CD4-positive, alpha-beta T cell (primary cell): ENCODE data around the gene EYA2. TPM values are rescaled to one million over a fixed set of nuclear protein-coding genes. Genes with fewer than 3 reads are reported as not detected.

Experiments used
- ATAC-seq: fragments of 200-7000 bp; cut with Tn5 transposase; one replicate; pipeline ENCODE4 v1.10.0; 2022; ENCODE audit warnings: mild to moderate bottlenecking; ENCODE audit not compliant: poor library complexity
- CTCF ChIA-PET: fragments of 350-600 bp; sonication (Branson Sonifier 250); formaldehyde crosslinking; loops from one replicate; lab custom pipeline; 2021; ENCODE audit warnings: antibody characterized with exemption, inconsistent platforms; lab: Charles Lee
- POLR2A ChIA-PET: fragments of 350-600 bp; sonication (Branson Sonifier 250); formaldehyde crosslinking; loops from one replicate; lab custom pipeline; 2021; ENCODE audit warnings: antibody characterized with exemption, inconsistent platforms; lab: Charles Lee
- DNase-seq, 14 experiments: peaks; one replicate each; pipeline ENCODE4 v3.0.0-alpha.2; 2013 to 2020; ENCODE audit warnings: mixed read lengths in 2 of 14
- H3K27ac ChIP-seq, 2 donors: one replicate each; pipeline versions ENCODE4 v1.5.1 to v1.7.0; 2013; ENCODE audit warnings: low read length in 2 of 2, low read depth in 1 of 2, mild to moderate bottlenecking in 1 of 2
- H3K27me3 ChIP-seq, 2 experiments: 1 replicate in 1 of 2; 2 replicates in 1 of 2; pipeline versions ENCODE4 v1.6.1 to v1.7.0; 2013; ENCODE audit warnings: low read length in 2 of 2, control low read depth in 1 of 2, mild to moderate bottlenecking in 1 of 2, moderate library complexity in 1 of 2; ENCODE audit not compliant: insufficient read depth in 2 of 2, control insufficient read depth in 1 of 2
- H3K36me3 ChIP-seq: one replicate; pipeline ENCODE4 v1.6.1; 2013; ENCODE audit warnings: low read length, control low read depth; ENCODE audit not compliant: insufficient read depth
- H3K4me1 ChIP-seq: one replicate; pipeline ENCODE4 v1.6.1; 2013; ENCODE audit warnings: low read length, control low read depth; ENCODE audit not compliant: insufficient read depth
- H3K4me3 ChIP-seq: one replicate; pipeline ENCODE4 v1.5.1; 2013; ENCODE audit warnings: mild to moderate bottlenecking, low read length, moderate library complexity
- H3K9me3 ChIP-seq, 2 experiments: 1 replicate in 1 of 2; 2 replicates in 1 of 2; pipeline versions ENCODE4 v1.6.1 to v1.7.0; 2013; ENCODE audit warnings: low read length in 2 of 2, mild to moderate bottlenecking in 2 of 2, control low read depth in 1 of 2, moderate library complexity in 1 of 2; ENCODE audit not compliant: control insufficient read depth in 1 of 2, insufficient read depth in 1 of 2
- H3K27ac Mint-ChIP-seq: one replicate; pipeline ENCODE4 v1.8.0; 2020; ENCODE audit warnings: mixed read lengths
- H3K27me3 Mint-ChIP-seq: one replicate; pipeline ENCODE4 v1.8.0; 2021; ENCODE audit warnings: mixed read lengths
- H3K36me3 Mint-ChIP-seq: one replicate; pipeline ENCODE4 v1.8.0; 2021; ENCODE audit warnings: low read depth, mixed read lengths
- H3K4me1 Mint-ChIP-seq: one replicate; pipeline ENCODE4 v1.8.0; 2021; ENCODE audit warnings: low read depth, mixed read lengths
- H3K4me3 Mint-ChIP-seq: one replicate; pipeline ENCODE4 v1.8.0; 2020; ENCODE audit warnings: mild to moderate bottlenecking, mixed read lengths
- H3K9me3 Mint-ChIP-seq: one replicate; pipeline ENCODE4 v1.8.0; 2020; ENCODE audit warnings: mixed read lengths
- intact Hi-C, 2 experiments: fragments of 100-400 bp; cut with DNase I in 1 of 2; cut with micrococcal nuclease in 1 of 2; formaldehyde crosslinking; loops; one replicate each; pipeline versions ENCODE4 v1.15.1 to v1.9.0; 2023 to 2025; cut with DNase I, micrococcal nuclease
- microRNA-seq: library from miRNA; unstranded; fragments of <30 nt; microRNA quantifications from one replicate; pipeline ENCODE4 v1.2.0, GENCODE V29; 2021; ENCODE audit warnings: borderline microRNAs expressed, borderline replicate concordance
- total RNA-seq, 174 experiments: library from RNA in 2 of 174; stranded (reverse) in 2 of 174; gene quantifications; one replicate each; pipeline ENCODE4 v1.2.3 and lab custom pipeline; 2021 to 2026
- TF ChIP-seq, protein P1 (sequence below): fragments of 200-600 bp; IDR thresholded peaks from one replicate; pipeline ENCODE4 v1.8.0; 2022; ENCODE audit warnings: antibody characterized with exemption, mild to moderate bottlenecking

EYA2 gene
- total RNA-seq, 2 experiments from 2014 or later: not detected

DNA sequence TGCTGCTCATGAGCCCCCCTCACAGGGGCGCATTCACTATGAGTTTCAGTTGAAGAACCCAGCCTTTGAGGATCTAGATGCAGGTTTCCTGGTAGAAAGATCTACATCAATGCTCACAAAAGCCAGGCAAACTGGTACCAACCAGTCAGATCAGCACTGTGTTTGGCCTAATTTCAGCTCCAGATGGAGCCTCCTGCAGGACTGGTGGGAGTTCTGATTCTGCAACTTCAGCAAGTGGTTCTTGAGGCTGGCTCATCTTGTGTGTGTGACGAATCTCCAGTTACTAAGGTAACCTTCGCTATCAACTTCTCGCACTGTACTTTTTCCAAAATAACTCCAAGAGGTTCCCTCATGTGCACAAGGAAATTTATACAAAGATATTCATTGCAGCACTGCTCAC is 343.1 kb downstream of the EYA2 start:
- H3K9me3 ChIP-seq: no peaks in the 10 kb centered on the region
- no peaks in the 10 kb centered on the region for H3K27me3 ChIP-seq
- DNase-seq: no peak
- no peak overlapping the region for H3K4me3 Mint-ChIP-seq
- no peak overlapping the region for H3K4me3 ChIP-seq
- H3K27me3 Mint-ChIP-seq: no peaks in the 10 kb centered on the region
- intact Hi-C loops: no loop called here
- no peaks in the 10 kb centered on the region for H3K9me3 Mint-ChIP-seq
- H3K36me3 Mint-ChIP-seq: peaks cover 73% of the 10 kb centered on the region
- ChIA-PET CTCF (no interaction called here), POLR2A (interaction anchor here (0.5 kb wide), 1 partner anchor 60 kb away, joined by 3 read pairs; no protein-coding TSS in a partner anchor)
- TF ChIP-seq, protein P1, sequence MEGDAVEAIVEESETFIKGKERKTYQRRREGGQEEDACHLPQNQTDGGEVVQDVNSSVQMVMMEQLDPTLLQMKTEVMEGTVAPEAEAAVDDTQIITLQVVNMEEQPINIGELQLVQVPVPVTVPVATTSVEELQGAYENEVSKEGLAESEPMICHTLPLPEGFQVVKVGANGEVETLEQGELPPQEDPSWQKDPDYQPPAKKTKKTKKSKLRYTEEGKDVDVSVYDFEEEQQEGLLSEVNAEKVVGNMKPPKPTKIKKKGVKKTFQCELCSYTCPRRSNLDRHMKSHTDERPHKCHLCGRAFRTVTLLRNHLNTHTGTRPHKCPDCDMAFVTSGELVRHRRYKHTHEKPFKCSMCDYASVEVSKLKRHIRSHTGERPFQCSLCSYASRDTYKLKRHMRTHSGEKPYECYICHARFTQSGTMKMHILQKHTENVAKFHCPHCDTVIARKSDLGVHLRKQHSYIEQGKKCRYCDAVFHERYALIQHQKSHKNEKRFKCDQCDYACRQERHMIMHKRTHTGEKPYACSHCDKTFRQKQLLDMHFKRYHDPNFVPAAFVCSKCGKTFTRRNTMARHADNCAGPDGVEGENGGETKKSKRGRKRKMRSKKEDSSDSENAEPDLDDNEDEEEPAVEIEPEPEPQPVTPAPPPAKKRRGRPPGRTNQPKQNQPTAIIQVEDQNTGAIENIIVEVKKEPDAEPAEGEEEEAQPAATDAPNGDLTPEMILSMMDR: no peak
- ATAC-seq: no peak
- peaks cover 72% of the 10 kb centered on the region for H3K36me3 ChIP-seq
- no peak overlapping the region for H3K27ac Mint-ChIP-seq
- no peaks in the 10 kb centered on the region for H3K4me1 ChIP-seq
- H3K27ac ChIP-seq: no peak overlapping the region
- H3K4me1 Mint-ChIP-seq: no peaks in the 10 kb centered on the region

Small RNA genes within 50 kb of the gene (microRNA-seq; reads per million reads assigned to microRNA genes)
- not detected for gene MIR3616

Other genes with a start within 250 kb of the EYA2 start
- under 1 TPM in 1 of 2 experiments, not detected in 1; 0.28 TPM for gene SLC13A3, start 243.4 kb upstream of the EYA2 start, total RNA-seq
- 1 to 10 TPM; 3.9 to 4.5 TPM for gene TP53RK, start 205.4 kb upstream of the EYA2 start, total RNA-seq
- not detected for gene SLC2A10, start 185.2 kb upstream of the EYA2 start, total RNA-seq